Adrenal gland (tissue), 12 donors: ENCODE results near the gene FHL3. TPM values are rescaled to one million over a fixed set of nuclear protein-coding genes. Genes with fewer than 3 reads are reported as not detected.

Source experiments
- DNase-seq, 7 donors: peaks; one replicate each; pipeline ENCODE4 v3.0.0-alpha.2; 2019 to 2020
- H3K27ac ChIP-seq, 5 donors: fragments of 200-600 bp; sonication (generic) in 4 of 5; 1 replicate in 3 of 5; 2 replicates in 2 of 5; pipeline versions ENCODE4 v1.5.1 to v1.8.0; 2016 to 2020; ENCODE audit warnings: mild to moderate bottlenecking in 1 of 5
- H3K27me3 ChIP-seq: fragments of 200-600 bp; 2 replicates; pipeline ENCODE4 v1.8.0; 2021
- H3K36me3 ChIP-seq, 2 donors: fragments of 200-600 bp; replicated peaks in 1 of 2; 1 replicate in 1 of 2; 2 replicates in 1 of 2; pipeline versions ENCODE4 v1.5.1 to v1.8.0; 2018 to 2022
- H3K4me1 ChIP-seq, 2 donors: fragments of 200-600 bp; replicated peaks in 1 of 2; 1 replicate in 1 of 2; 2 replicates in 1 of 2; pipeline versions ENCODE4 v1.5.1 to v1.8.0; 2018 to 2021
- H3K4me3 ChIP-seq, 4 donors: fragments of 200-600 bp; sonication (generic) in 3 of 4; one replicate each; pipeline ENCODE4 v1.5.1; 2016 to 2018
- H3K9me3 ChIP-seq, 3 donors: fragments of 200-600 bp; sonication (generic) in 1 of 3; replicated peaks in 1 of 3; 1 replicate in 2 of 3; 2 replicates in 1 of 3; pipeline versions ENCODE4 v1.5.1 to v1.8.0; 2016 to 2021
- POLR2A ChIP-seq, 2 donors: fragments of 450-650 bp; IDR thresholded peaks; one replicate each; pipeline ENCODE4 v1.6.1; 2017; ENCODE audit warnings: antibody characterized with exemption in 2 of 2, mild to moderate bottlenecking in 2 of 2, moderate library complexity in 1 of 2
- WGBS, 4 donors: extraction: QIAGEN DNeasy Blood & Tissue Kit in 2 of 4; methylation state at CpG; one replicate each; pipeline versions ENCODE4 v1.1.5 to v1.1.7; 2013 to 2017; 5-methylcytosine and 5-hydroxymethylcytosine counted together
- intact Hi-C, 2 donors: fragments of 100-400 bp; cut with DNase I; formaldehyde crosslinking; loops; one replicate each; pipeline versions ENCODE4 v1.14.1 to v1.15.0; 2022 to 2023
- polyA plus RNA-seq, 3 donors: library from polyadenylated mRNA; stranded (reverse); fragments of 200-250 nt in 2 of 3; fragments of 350-450 nt in 1 of 3; fragmentation: Illumina TruSeq in 1 of 3; extraction: RNeasy Lipid Tissue Mini Kit (QIAGEN cat#74804) in 1 of 3; gene quantifications; one replicate each; pipeline ENCODE4 v1.2.3, GENCODE V29; 2013 to 2014
- total RNA-seq, 9 donors: library from RNA; depleted of rRNA in 4 of 9; stranded (reverse); fragments of >200 nt in 4 of 9; fragments of 120-200 nt in 1 of 9; fragmentation: NEBNext Ultra II Directional in 1 of 9; extraction: Animal tissue kit (Norgen Biotek cat#: 25700) in 1 of 9; gene quantifications; one replicate each; pipeline versions ENCODE4 v1.1.0 to v1.2.4, GENCODE V29; 2013 to 2023
- TF ChIP-seq, protein P1 (sequence below), 6 experiments: fragments of 450-650 bp in 4 of 6; fragments of 200-600 bp in 2 of 6; sonication (generic) in 1 of 6; IDR thresholded peaks; 1 replicate in 5 of 6; 2 replicates in 1 of 6; pipeline versions ENCODE4 v1.5.1 to v1.8.0; 2016 to 2021; ENCODE audit warnings: antibody characterized with exemption in 6 of 6, mild to moderate bottlenecking in 2 of 6, moderate library complexity in 1 of 6
- donor health status: healthy with polysubstance abuse.
- donor health status: Bipolar disorder and iron deficiency.
- donor health status: DM: yes; HTN: yes; CAD: no.
- donor health status: DM: no; HTN: no; CAD: no.
- donor health status: DM: no; HTN: no; CAD: no.
- donor health status: DM: yes; HTN: yes; CAD: no.

Gene FHL3
- total and polyA plus RNA-seq, 12 donors, result 5.8 to 47.6 (median 23.2) TPM

DNA sequence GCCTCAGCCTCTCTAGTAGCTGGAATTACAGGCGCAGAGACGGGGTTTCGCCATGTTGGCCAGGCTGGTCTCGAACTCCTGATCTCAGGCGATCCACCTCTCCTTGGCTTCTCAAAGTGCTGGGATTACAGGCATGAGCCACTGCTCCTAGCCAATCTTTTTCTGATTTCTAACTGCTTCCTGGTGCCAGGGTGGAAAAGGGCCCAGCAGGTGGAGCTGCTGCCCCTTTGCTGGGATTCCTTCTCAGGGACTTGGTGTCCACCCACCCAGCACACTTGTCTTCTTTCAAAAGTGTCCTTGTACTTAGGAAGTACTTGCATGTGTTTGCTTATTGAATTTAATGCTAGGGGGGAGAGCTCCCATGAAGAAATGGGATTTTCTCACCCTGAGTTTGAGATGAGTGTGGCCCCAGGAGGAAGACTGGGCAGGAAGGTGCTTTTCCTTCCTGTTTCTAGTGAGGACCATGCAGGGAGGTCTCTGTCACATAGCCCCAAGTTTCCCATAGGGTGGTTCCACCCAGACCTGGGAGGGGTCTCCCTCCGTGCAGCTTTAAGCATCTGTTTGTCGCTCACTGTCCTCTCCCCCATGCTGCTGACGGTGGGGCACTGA lies 21.4 kb upstream of the FHL3 start:
- Histone ChIP-seq H3K36me3 (peaks cover 0 to 44% of the 10 kb centered on the region in 2 donors), H3K9me3 (no peaks in the 10 kb centered on the region), H3K27ac (peak overlapping the region in 1 of 5 donors; percentile 29), H3K4me1 (peaks cover 32 to 36% of the 10 kb centered on the region in 2 donors), H3K4me3 (no peak overlapping the region), H3K27me3 (no peaks in the 10 kb centered on the region)
- 59 to 64% (median 60%) methylated on average over 8 of the region's 8 CpGs for WGBS, 4 donors
- TF ChIP-seq, protein P1, sequence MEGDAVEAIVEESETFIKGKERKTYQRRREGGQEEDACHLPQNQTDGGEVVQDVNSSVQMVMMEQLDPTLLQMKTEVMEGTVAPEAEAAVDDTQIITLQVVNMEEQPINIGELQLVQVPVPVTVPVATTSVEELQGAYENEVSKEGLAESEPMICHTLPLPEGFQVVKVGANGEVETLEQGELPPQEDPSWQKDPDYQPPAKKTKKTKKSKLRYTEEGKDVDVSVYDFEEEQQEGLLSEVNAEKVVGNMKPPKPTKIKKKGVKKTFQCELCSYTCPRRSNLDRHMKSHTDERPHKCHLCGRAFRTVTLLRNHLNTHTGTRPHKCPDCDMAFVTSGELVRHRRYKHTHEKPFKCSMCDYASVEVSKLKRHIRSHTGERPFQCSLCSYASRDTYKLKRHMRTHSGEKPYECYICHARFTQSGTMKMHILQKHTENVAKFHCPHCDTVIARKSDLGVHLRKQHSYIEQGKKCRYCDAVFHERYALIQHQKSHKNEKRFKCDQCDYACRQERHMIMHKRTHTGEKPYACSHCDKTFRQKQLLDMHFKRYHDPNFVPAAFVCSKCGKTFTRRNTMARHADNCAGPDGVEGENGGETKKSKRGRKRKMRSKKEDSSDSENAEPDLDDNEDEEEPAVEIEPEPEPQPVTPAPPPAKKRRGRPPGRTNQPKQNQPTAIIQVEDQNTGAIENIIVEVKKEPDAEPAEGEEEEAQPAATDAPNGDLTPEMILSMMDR (IDR thresholded peaks at IDR 0.05), result peak; percentile 62 to 88 (median 82)
- TF ChIP-seq POLR2A (IDR thresholded peaks at IDR 0.05), result no peak
- peak; percentile 75 to 90 (median 85) for DNase-seq
- intact Hi-C loops, result loop anchor here (5.0 to 10.0 kb wide), 3 partner anchors 558 to 808 kb away; no protein-coding TSS in a partner anchor

DNA sequence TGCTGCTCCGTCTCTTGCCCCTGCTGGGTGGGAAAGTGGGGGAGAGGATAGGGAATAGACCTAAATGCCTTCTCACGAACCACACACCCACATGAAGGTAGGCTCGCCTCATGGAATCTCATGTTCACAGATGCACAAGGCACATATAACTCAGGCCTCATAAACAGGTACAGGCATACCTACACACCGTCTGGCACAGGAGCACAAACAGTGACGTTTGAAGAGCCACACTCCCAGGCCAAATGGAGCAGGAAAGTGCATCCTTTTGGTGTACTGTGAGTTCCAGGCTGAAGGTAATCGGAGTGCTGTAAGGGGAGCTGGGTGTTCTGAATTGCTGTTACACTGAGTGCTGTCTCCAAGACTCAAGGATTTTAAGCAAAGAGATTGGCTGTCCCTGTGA lies 20.4 kb upstream of the FHL3 start:
- no peak for DNase-seq
- Histone ChIP-seq H3K27me3 (no peaks in the 10 kb centered on the region), H3K4me3 (no peak overlapping the region), H3K36me3 (peaks cover 0 to 54% of the 10 kb centered on the region in 2 donors), H3K27ac (no peak overlapping the region), H3K9me3 (no peaks in the 10 kb centered on the region), H3K4me1 (peaks cover 22 to 26% of the 10 kb centered on the region in 2 donors)
- intact Hi-C loops, result loop anchor here (5.0 to 10.0 kb wide), 3 partner anchors 559 to 809 kb away; no protein-coding TSS in a partner anchor
- 87 to 92% (median 90%) methylated on average over 5 to 6 of the region's 6 CpGs for WGBS, 4 donors
- TF ChIP-seq, protein P1 (IDR thresholded peaks at IDR 0.05), result no peak
- no peak for TF ChIP-seq POLR2A (IDR thresholded peaks at IDR 0.05)

DNA sequence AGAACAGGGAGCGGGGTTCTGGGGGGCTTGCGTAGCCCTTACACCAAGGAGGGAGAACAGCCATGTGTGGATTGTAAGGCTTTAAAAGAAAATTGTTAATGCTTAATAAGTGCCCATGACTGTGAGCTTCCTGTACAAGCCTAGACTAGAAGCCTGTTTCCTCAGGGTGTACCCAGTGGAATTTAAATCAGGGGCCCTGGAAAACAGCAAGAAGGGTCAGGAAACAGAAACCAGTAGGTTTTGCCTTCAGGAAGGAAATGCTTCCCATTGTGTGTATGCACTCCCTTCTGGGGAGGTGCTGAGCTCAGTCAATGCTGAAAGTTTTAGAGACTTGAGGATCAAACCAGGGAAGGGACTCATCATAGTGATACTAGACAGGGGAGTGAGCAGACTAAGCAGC lies 19.9 kb upstream of the FHL3 start:
- Histone ChIP-seq H3K4me3 (no peak overlapping the region), H3K27ac (no peak overlapping the region), H3K27me3 (no peaks in the 10 kb centered on the region), H3K9me3 (no peaks in the 10 kb centered on the region), H3K36me3 (peaks cover 0 to 58% of the 10 kb centered on the region in 2 donors), H3K4me1 (peaks cover 17 to 22% of the 10 kb centered on the region in 2 donors)
- TF ChIP-seq POLR2A (IDR thresholded peaks at IDR 0.05), result no peak
- TF ChIP-seq, protein P1 (IDR thresholded peaks at IDR 0.05), result no peak
- WGBS, 4 donors, result 86 to 94% (median 92%) methylated on average over 2 of the region's 2 CpGs
- no peak for DNase-seq
- intact Hi-C loops, result loop anchor here (5.0 to 10.0 kb wide), 3 partner anchors 560 to 810 kb away; no protein-coding TSS in a partner anchor

DNA sequence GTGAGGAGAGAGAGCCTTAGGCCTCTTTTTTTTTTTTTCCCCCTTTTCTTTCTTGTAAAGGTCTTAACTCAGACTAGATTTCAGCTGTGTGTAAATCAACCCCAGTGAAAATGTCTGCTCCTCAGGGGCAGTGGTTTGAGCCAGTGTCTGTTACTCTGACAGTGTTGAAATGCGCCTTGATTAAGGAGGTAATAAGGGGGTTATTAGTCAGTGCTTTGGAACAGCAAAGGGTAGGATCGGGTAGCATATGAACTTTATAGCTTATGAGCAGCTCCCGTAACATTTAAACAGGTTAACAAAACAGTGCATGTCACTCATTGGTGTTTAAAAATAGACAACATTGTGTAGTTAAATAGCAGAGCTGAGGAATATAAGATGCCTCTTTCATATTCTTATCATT lies 17.5 kb upstream of the FHL3 start:
- Histone ChIP-seq H3K36me3 (peaks cover 0 to 82% of the 10 kb centered on the region in 2 donors), H3K9me3 (no peaks in the 10 kb centered on the region), H3K4me3 (no peak overlapping the region), H3K27me3 (no peaks in the 10 kb centered on the region), H3K4me1 (peaks cover 4 to 10% of the 10 kb centered on the region in 2 donors), H3K27ac (no peak overlapping the region)
- no peak for TF ChIP-seq POLR2A (IDR thresholded peaks at IDR 0.05)
- intact Hi-C loops, result loop anchor here (5.0 to 10.0 kb wide), 3 partner anchors 36 to 812 kb away; no protein-coding TSS in a partner anchor
- no peak for DNase-seq
- WGBS, 4 donors, result 79 to 82% (median 81%) methylated on average over 3 of the region's 3 CpGs
